ENCODE measurements around the gene DOCK11.
"Not testable (repeated sequence)": the region's sequence is repeated elsewhere in the genome, so short reads cannot be mapped to it uniquely, and the experiment has no call there.

The DOCK11 gene

DNA sequence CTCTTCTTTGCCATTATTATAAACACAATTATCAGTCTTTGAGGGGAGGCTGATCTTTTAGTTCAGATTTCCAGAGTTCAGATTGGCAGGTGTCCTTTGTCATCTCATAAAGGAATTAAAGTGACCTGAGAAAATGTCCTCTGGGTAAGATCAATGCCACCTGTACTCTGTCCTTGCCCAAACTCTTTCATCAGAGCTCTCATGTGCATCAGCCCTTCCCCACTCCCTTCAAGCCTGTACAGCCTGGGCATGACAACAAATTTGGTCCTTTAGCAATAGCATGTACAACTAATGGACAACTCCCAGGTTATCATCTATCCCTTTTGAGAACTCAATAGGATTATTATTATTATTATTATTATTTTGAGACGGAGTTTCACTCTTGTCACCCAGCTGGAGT, 8.9 kb upstream of the DOCK11 start:
- not testable (repeated sequence) for H3K9ac ChIP-seq (ENCODE audit: low read length); H3K36me3 ChIP-seq (ENCODE audit: control insufficient read depth, insufficient read depth, low read length); H3K4me3 ChIP-seq (ENCODE audit: low read length); H3K27me3 ChIP-seq (ENCODE audit: control insufficient read depth, insufficient read depth, low read length); H3K4me1 ChIP-seq (ENCODE audit: control insufficient read depth, insufficient read depth, low read length); H3K27ac ChIP-seq (ENCODE audit: low read depth, low read length)

DNA sequence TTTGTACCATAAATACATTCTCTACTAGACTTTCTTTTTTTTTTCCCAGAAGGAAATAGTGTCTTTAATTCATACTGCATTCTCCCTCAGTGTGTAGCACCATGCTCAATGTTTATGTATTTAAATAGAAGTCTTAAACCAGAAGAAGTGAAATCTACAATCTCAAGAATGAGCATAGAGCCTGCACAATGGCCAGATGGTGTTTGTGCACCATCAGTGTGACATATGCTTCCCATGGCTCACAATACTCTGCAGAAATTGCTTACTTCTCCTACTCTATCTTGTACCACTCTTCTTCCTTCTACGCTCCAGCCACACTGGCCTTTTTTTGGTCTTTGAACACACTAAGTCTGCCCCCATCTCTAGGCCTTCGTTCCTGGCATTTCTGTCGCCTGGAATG, 2.6 kb upstream of the DOCK11 start:
- Histone ChIP-seq H3K27me3 (ENCODE audit: control insufficient read depth, insufficient read depth, low read length) (no peaks in the 10 kb centered on the region), H3K36me3 (ENCODE audit: control insufficient read depth, insufficient read depth, low read length) (no peaks in the 10 kb centered on the region), H3K4me3 (ENCODE audit: low read length) (no peak overlapping the region)

GRCh38 chrX:118493653-118494297, 1.8 kb upstream of the DOCK11 start:
- Histone ChIP-seq H3K4me1 (ENCODE audit: control insufficient read depth, insufficient read depth, low read length) (peaks cover 2% of the 10 kb centered on the region), H3K4me3 (ENCODE audit: low read length) (no peak overlapping the region), H3K36me3 (ENCODE audit: control insufficient read depth, insufficient read depth, low read length) (no peaks in the 10 kb centered on the region), H3K27me3 (ENCODE audit: control insufficient read depth, insufficient read depth, low read length) (no peaks in the 10 kb centered on the region), H3K27ac (ENCODE audit: low read depth, low read length) (no peak overlapping the region), H3K9ac (ENCODE audit: low read length) (no peak overlapping the region)

More for the DNA sequence above, 2.6 kb upstream of the DOCK11 start:
- no peak overlapping the region for H3K9ac ChIP-seq (ENCODE audit: low read length)
- peaks cover 2% of the 10 kb centered on the region for H3K4me1 ChIP-seq (ENCODE audit: control insufficient read depth, insufficient read depth, low read length)
- no peak overlapping the region for H3K27ac ChIP-seq (ENCODE audit: low read depth, low read length)

DNA sequence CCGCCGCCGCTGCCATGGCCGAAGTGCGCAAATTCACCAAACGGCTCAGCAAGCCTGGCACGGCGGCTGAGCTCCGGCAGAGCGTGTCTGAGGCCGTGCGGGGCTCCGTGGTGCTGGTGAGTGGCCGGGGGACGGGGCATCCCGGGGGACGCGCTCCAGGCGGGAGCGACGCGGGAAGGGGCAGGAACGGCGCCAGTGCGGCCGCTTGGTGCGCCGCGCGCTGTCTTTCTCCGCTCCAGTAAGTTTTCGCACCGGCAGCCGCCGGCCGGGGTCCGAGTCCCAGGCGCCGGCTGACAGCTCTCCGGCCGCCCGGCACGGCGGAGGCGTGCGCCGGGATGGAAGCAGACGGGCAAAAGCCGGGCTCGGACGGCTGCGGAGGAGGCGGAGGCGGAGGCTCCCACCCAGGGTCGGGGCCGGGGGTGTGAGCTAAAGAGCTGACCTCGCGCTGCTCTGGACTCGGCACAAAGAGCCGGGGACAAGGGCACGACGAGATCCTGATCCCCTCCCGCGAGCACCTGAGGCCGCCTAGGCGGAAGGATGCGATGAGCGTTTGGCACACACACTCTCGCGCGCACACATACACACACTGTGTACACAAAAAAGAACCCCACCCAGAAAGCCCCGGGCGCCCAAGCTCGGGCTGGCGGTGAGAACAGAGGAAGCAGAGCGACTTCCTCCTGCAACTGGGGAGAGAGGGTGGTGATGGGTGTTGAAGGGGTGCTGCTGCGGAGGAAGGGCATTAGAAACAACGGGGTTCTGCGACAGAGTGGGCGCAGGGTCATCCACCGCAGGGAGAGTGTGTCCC, 545 bp downstream of the DOCK11 start:
- peak overlapping the region; percentile 34 for H3K9ac ChIP-seq (ENCODE audit: low read length)
- no peaks in the 10 kb centered on the region for H3K36me3 ChIP-seq (ENCODE audit: control insufficient read depth, insufficient read depth, low read length)

DNA sequence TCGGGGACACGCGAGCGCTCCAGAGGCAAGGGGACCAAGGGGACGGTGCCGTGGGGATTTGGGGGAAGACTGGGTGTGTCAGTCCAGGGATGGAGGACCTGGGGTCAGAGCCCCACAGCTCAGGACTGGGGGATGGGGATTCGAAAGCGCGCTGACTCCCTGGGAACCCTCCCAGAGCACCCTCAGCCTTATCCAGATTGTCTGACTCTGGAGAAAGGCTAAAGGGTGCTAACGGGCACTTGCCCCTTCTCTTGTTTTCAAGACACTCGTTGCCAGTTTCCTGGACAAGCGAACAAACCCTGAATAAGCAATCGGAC, 1.1 kb downstream of the DOCK11 start:
- peaks cover 2% of the 10 kb centered on the region for H3K4me1 ChIP-seq (ENCODE audit: control insufficient read depth, insufficient read depth, low read length)
- H3K36me3 ChIP-seq (ENCODE audit: control insufficient read depth, insufficient read depth, low read length), result no peaks in the 10 kb centered on the region
- peak overlapping the region; percentile 64 for H3K4me3 ChIP-seq (ENCODE audit: low read length)
- H3K27ac ChIP-seq (ENCODE audit: low read depth, low read length), result peak overlapping the region; percentile 80
- H3K27me3 ChIP-seq (ENCODE audit: control insufficient read depth, insufficient read depth, low read length), result no peaks in the 10 kb centered on the region
- H3K9ac ChIP-seq (ENCODE audit: low read length), result peak overlapping the region; percentile 6

More for the DNA sequence above, 545 bp downstream of the DOCK11 start:
- H3K4me3 ChIP-seq (ENCODE audit: low read length), result peak overlapping the region; percentile 64
- H3K27ac ChIP-seq (ENCODE audit: low read depth, low read length), result peak overlapping the region; percentile 80
- H3K4me1 ChIP-seq (ENCODE audit: control insufficient read depth, insufficient read depth, low read length), result peaks cover 2% of the 10 kb centered on the region
- no peaks in the 10 kb centered on the region for H3K27me3 ChIP-seq (ENCODE audit: control insufficient read depth, insufficient read depth, low read length)

DNA sequence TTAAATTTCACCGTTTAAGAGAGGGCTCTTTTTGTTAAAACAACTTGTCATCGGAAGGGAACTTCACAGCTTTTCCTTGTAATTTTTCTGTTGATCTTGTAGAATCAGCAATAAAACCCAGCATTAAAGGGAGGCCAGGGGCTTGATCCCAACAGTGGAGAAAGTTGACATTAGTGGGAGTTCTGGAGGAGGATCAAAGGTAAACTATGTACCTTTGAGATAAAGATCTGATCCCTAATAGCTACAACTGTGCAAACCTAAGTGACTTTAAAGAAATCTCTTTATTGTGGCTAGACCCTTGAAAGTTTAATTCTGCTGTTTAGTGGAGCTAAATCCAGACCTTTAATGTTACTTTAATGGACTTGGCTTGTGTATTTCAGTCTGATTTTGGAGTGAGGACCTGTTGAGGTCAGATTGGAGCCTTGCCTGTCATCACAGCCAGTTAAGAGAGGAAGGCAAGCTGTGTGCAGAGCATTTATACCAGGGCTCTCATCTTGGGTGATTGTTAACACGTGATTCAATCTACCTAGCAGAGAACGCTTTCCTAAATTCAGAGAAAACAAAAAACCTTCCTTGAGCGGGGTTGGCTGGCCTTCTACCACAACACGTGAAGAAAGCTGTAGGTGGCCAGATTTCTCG, 1.7 kb downstream of the DOCK11 start:
- Histone ChIP-seq H3K4me1 (ENCODE audit: control insufficient read depth, insufficient read depth, low read length) (peaks cover 2% of the 10 kb centered on the region), H3K36me3 (ENCODE audit: control insufficient read depth, insufficient read depth, low read length) (no peaks in the 10 kb centered on the region), H3K27ac (ENCODE audit: low read depth, low read length) (peak overlapping the region; percentile 80), H3K4me3 (ENCODE audit: low read length) (peak overlapping the region; percentile 64), H3K27me3 (ENCODE audit: control insufficient read depth, insufficient read depth, low read length) (no peaks in the 10 kb centered on the region), H3K9ac (ENCODE audit: low read length) (no peak overlapping the region)

DNA sequence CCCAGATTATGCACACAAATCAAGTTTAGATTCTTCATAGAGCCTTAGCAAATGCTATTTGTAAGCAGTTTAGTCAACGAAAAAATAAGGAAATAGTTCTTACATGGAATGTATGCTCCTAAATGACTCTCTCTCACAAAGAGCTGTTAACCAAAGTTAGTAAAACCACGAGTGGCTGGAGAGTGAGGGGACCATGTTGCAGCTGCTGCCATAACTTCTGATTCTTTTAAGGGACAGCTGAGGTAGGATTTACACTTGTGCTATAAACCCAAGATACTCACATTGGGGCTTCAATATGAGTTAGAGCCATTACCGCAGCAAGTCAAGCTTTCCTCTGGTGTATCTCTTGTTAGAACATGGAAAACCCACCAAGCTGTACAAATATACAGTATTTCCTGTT, 2.7 kb downstream of the DOCK11 start:
- H3K27me3 ChIP-seq (ENCODE audit: control insufficient read depth, insufficient read depth, low read length), result no peaks in the 10 kb centered on the region
- peaks cover 2% of the 10 kb centered on the region for H3K4me1 ChIP-seq (ENCODE audit: control insufficient read depth, insufficient read depth, low read length)
- H3K36me3 ChIP-seq (ENCODE audit: control insufficient read depth, insufficient read depth, low read length), result no peaks in the 10 kb centered on the region
- no peak overlapping the region for H3K4me3 ChIP-seq (ENCODE audit: low read length)
- no peak overlapping the region for H3K9ac ChIP-seq (ENCODE audit: low read length)
- H3K27ac ChIP-seq (ENCODE audit: low read depth, low read length), result no peak overlapping the region

DNA sequence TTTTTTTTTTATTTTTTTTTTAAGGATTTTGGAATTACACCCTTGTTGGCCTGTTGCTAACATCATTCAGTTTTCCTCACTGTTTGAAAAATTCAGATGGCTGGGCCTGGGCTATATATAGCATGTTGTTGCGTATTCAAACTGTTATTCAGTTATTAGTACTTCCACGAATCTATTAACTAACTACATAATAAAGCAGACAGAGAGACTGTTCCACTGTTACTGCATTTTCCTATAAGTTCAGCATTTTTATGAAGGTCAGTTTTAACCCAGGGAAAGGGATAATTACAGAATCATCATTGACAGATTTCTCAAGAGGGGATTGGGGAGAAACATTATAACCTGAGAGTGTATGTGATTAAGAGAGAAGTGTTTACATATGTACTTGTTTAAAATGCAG, 3.1 kb downstream of the DOCK11 start:
- H3K27me3 ChIP-seq (ENCODE audit: control insufficient read depth, insufficient read depth, low read length), result no peaks in the 10 kb centered on the region
- H3K36me3 ChIP-seq (ENCODE audit: control insufficient read depth, insufficient read depth, low read length), result no peaks in the 10 kb centered on the region
- H3K27ac ChIP-seq (ENCODE audit: low read depth, low read length), result no peak overlapping the region
- no peak overlapping the region for H3K4me3 ChIP-seq (ENCODE audit: low read length)
- H3K4me1 ChIP-seq (ENCODE audit: control insufficient read depth, insufficient read depth, low read length), result peaks cover 2% of the 10 kb centered on the region
- no peak overlapping the region for H3K9ac ChIP-seq (ENCODE audit: low read length)

- Histone ChIP-seq H3K9ac (ENCODE audit: low read length) (no peak overlapping the region), H3K27ac (ENCODE audit: low read depth, low read length) (no peak overlapping the region), H3K27me3 (ENCODE audit: control insufficient read depth, insufficient read depth, low read length) (no peaks in the 10 kb centered on the region), H3K4me1 (ENCODE audit: control insufficient read depth, insufficient read depth, low read length) (peaks cover 2% of the 10 kb centered on the region), H3K4me3 (ENCODE audit: low read length) (no peak overlapping the region), H3K36me3 (ENCODE audit: control insufficient read depth, insufficient read depth, low read length) (no peaks in the 10 kb centered on the region)
Observed at GRCh38 chrX:118499295-118499694, 3.7 kb downstream of the DOCK11 start.

DNA sequence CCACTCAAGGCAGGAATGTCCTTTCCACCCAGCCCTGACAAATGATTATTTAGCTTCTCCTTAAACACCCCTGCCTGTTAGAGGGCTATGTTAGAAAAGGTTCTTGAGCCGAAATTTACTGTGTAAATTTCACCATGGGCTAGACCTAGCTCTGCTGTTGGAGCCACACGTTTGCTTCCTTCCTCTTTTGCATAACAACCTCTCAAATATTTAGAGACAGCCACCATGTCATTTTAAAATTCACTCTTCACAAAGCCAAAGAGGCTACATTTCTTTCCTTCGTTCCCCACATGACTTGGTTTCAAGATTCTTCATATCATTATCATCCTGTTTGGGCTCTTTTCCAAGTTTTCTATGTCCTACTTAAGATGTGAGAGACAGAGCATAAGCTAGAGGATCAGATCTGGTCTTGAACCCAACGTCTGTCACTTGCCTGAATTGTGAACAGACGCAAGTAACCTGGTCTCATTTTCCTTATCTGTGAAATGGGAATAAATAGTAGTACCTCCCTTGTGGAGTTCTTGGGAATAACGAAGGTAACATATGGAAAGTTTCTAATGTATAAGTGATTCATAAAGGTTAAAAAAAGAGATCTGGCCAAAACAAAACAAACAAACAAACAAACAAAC, 6.7 kb downstream of the DOCK11 start:
- Histone ChIP-seq H3K36me3 (ENCODE audit: control insufficient read depth, insufficient read depth, low read length) (no peaks in the 10 kb centered on the region), H3K9ac (ENCODE audit: low read length) (no peak overlapping the region), H3K4me1 (ENCODE audit: control insufficient read depth, insufficient read depth, low read length) (peaks cover 2% of the 10 kb centered on the region), H3K27ac (ENCODE audit: low read depth, low read length) (no peak overlapping the region), H3K27me3 (ENCODE audit: control insufficient read depth, insufficient read depth, low read length) (no peaks in the 10 kb centered on the region), H3K4me3 (ENCODE audit: low read length) (no peak overlapping the region)

DNA sequence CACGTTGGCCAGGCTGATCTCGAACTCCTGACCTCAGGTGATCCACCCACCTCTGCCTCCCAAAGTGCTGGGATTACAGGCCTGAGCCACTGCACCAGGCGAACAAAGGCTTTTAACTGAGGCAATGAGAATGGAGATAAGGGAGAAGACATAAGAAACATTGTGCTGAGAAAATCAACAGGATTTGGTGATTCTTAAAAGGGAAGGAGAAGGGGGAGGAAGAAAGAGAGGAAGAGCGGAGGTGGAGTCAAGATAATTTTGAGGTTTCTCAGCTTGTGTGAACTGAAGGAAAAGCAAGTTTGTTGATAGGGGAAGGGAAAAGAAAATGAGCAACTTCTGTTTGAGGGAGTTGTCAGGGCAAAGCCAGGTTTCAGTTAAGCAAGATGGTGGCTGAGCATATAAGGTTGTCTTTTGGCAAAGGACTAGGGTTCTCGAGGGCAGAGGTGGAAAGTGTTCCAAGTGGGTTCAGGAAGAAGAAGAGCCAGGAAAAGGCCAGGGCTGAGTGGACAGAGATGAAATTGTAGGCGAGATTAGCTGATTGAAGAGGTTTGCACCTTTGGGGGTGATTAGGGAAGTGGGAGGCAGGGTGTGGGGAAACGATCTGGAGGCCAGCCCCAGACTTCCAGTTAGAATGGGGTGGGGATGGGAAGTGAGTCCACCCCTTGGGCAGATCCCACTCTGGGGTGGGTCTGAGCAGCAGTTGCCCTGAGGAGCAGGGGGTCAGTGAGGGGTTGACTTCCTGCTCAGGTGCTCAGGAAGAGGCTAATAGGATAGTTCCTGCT, 7.8 kb downstream of the DOCK11 start:
- Histone ChIP-seq H3K36me3 (ENCODE audit: control insufficient read depth, insufficient read depth, low read length) (no peaks in the 10 kb centered on the region), H3K4me3 (ENCODE audit: low read length) (no peak overlapping the region), H3K4me1 (ENCODE audit: control insufficient read depth, insufficient read depth, low read length) (no peaks in the 10 kb centered on the region), H3K9ac (ENCODE audit: low read length) (no peak overlapping the region), H3K27ac (ENCODE audit: low read depth, low read length) (no peak overlapping the region), H3K27me3 (ENCODE audit: control insufficient read depth, insufficient read depth, low read length) (no peaks in the 10 kb centered on the region)

DNA sequence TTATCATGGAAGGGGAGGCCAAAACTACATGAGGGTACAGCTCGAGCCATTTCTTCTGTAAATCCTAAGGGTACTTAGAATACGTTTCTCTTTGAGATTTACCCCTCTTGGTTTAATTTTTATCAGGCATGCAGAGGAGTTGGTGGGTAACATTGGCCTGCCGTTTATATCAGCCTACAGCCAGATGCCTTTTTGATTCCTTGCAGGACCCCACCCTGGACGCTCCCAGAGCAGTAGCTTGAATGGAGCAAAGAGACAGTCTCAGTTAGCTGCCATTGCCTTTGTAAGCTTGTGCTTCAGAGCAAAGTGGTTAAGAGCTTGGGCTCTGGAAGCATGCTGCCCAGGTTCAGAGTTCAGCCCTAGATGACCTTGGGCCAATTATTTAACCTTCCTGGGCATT, 9.0 kb downstream of the DOCK11 start:
- no peak overlapping the region for H3K9ac ChIP-seq (ENCODE audit: low read length)
- H3K27me3 ChIP-seq (ENCODE audit: control insufficient read depth, insufficient read depth, low read length), result no peaks in the 10 kb centered on the region
- H3K27ac ChIP-seq (ENCODE audit: low read depth, low read length), result no peak overlapping the region
- no peak overlapping the region for H3K4me3 ChIP-seq (ENCODE audit: low read length)
- H3K4me1 ChIP-seq (ENCODE audit: control insufficient read depth, insufficient read depth, low read length), result no peaks in the 10 kb centered on the region
- no peaks in the 10 kb centered on the region for H3K36me3 ChIP-seq (ENCODE audit: control insufficient read depth, insufficient read depth, low read length)
